Activated CD8-positive, alpha-beta T cell treated with anti-CD3 and anti-CD28 coated beads for 36 hours (primary cell): Measurements from ENCODE around the gene TIAM2. TPM values are rescaled to one million over a fixed set of nuclear protein-coding genes. Genes with fewer than 3 reads are reported as not detected.

ENCODE experiments used
- ATAC-seq: fragments of 200-7000 bp; cut with Tn5 transposase; one replicate; pipeline ENCODE4 v1.10.0; 2021; ENCODE audit warnings: mild to moderate bottlenecking, moderate library complexity
- CTCF ChIA-PET: fragments of 350-600 bp; sonication (Branson Sonifier 250); formaldehyde crosslinking; loops from one replicate; lab custom pipeline; 2021; ENCODE audit warnings: antibody characterized with exemption; lab: Charles Lee
- POLR2A ChIA-PET: fragments of 350-600 bp; sonication (Branson Sonifier 250); formaldehyde crosslinking; loops from one replicate; lab custom pipeline; 2021; ENCODE audit warnings: antibody characterized with exemption; lab: Charles Lee
- DNase-seq: peaks from one replicate; pipeline ENCODE4 v3.0.0-alpha.2; 2020
- H3K27ac Mint-ChIP-seq: one replicate; pipeline ENCODE4 v1.8.0; 2021; ENCODE audit warnings: mild to moderate bottlenecking, mixed read lengths
- H3K27me3 Mint-ChIP-seq: one replicate; pipeline ENCODE4 v1.8.0; 2021; ENCODE audit warnings: mixed read lengths
- H3K36me3 Mint-ChIP-seq: one replicate; pipeline ENCODE4 v1.8.0; 2021; ENCODE audit warnings: low read depth, mixed read lengths
- H3K4me1 Mint-ChIP-seq: one replicate; pipeline ENCODE4 v1.8.0; 2021; ENCODE audit warnings: low read depth, mixed read lengths
- H3K4me3 Mint-ChIP-seq: one replicate; pipeline ENCODE4 v1.8.0; 2021; ENCODE audit warnings: mild to moderate bottlenecking, moderate library complexity, mixed read lengths
- H3K9me3 Mint-ChIP-seq: one replicate; pipeline ENCODE4 v1.8.0; 2021; ENCODE audit warnings: mixed read lengths
- CTCF ChIP-seq: fragments of 200-600 bp; IDR thresholded peaks from one replicate; pipeline ENCODE4 v1.8.0; 2022; ENCODE audit warnings: antibody characterized with exemption, mild to moderate bottlenecking
- intact Hi-C: fragments of 100-400 bp; cut with micrococcal nuclease; formaldehyde crosslinking; loops from one replicate; pipeline ENCODE4 v1.10.0; 2022
- total RNA-seq, 2 experiments: library from RNA; stranded (reverse); gene quantifications; one replicate each; pipeline ENCODE4 v1.2.3, GENCODE V29; 2021

Gene TIAM2
- total RNA-seq, 2 experiments from 2014 or later = 5.6 to 7.1 TPM

DNA sequence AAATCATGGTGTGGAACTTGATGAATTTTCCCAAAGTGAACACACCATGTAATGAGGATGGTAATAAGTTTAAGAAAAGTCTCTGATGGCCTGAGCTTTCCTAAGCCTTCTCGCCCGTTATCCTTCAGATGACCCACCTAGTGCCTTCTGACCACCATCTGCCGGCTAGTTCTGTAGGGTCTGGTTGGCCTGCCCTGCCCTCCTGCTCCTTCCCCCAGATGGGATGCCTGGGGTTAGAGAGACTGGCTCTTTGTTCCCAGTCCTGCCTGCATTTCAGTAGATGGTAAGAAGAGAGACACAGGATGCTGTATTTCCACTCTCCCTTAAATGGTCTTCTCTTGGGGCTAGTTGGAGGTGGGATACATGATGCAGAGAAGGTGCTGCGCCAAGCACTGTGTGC lies 43.0 kb downstream of the TIAM2 start:
- no peaks in the 10 kb centered on the region for H3K36me3 Mint-ChIP-seq
- no peak for TF ChIP-seq CTCF
- peaks cover 6% of the 10 kb centered on the region for H3K27me3 Mint-ChIP-seq
- intact Hi-C loops = no loop called here
- no peaks in the 10 kb centered on the region for H3K4me1 Mint-ChIP-seq
- no peak overlapping the region for H3K4me3 Mint-ChIP-seq
- CTCF ChIA-PET = no interaction called here
- no peaks in the 10 kb centered on the region for H3K9me3 Mint-ChIP-seq
- DNase-seq (no peak), ATAC-seq (no peak)
- no peak overlapping the region for H3K27ac Mint-ChIP-seq
- POLR2A ChIA-PET = no interaction called here

DNA sequence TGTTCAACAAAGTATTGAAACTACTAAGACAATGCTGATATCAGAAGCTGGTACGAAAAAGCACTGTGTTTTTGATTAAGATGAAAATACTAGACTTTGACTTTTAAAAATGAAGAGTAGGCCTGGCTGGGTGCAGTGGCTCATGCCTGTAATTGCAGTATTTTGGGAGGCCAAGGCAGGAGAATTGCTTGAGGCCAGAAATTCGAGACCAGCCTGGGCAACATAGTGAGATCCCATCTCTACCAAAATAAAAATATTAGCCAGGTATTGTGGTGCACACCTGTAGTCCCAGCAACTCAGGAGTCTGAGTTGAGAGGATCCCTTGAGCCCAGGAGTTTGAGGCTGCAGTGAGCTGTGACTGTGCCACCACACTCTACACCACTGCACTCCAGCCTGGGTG lies 43.4 kb downstream of the TIAM2 start:
- peaks cover 6% of the 10 kb centered on the region for H3K27me3 Mint-ChIP-seq
- no peak for ATAC-seq
- ChIA-PET CTCF (no interaction called here), POLR2A (no interaction called here)
- no peaks in the 10 kb centered on the region for H3K9me3 Mint-ChIP-seq
- no peak overlapping the region for H3K4me3 Mint-ChIP-seq
- DNase-seq = no peak
- H3K27ac Mint-ChIP-seq = no peak overlapping the region
- intact Hi-C loops = no loop called here
- no peaks in the 10 kb centered on the region for H3K4me1 Mint-ChIP-seq
- no peaks in the 10 kb centered on the region for H3K36me3 Mint-ChIP-seq
- TF ChIP-seq CTCF = no peak

- TF ChIP-seq CTCF = no peak
- ChIA-PET CTCF (interaction anchor here (1.9 kb wide), 1 partner anchor 112 kb away, joined by 5 read pairs; no protein-coding TSS in a partner anchor), POLR2A (no interaction called here)
- Mint-ChIP-seq H3K4me1 (no peaks in the 10 kb centered on the region), H3K27ac (no peak overlapping the region), H3K4me3 (no peak overlapping the region), H3K36me3 (no peaks in the 10 kb centered on the region), H3K9me3 (no peaks in the 10 kb centered on the region), H3K27me3 (peaks cover 6% of the 10 kb centered on the region)
- DNase-seq = no peak
- no peak for ATAC-seq
- intact Hi-C loops = no loop called here
Measured at GRCh38 chr6:155039618-155040017, 44.5 kb downstream of the TIAM2 start.

GRCh38 chr6:155040154-155040553 lies 45.0 kb downstream of the TIAM2 start:
- Mint-ChIP-seq H3K4me1 (no peaks in the 10 kb centered on the region), H3K36me3 (no peaks in the 10 kb centered on the region), H3K27ac (no peak overlapping the region), H3K27me3 (peaks cover 6% of the 10 kb centered on the region), H3K9me3 (no peaks in the 10 kb centered on the region), H3K4me3 (no peak overlapping the region)
- DNase-seq = no peak
- ChIA-PET CTCF (interaction anchor here (1.9 kb wide), 1 partner anchor 113 kb away, joined by 5 read pairs; no protein-coding TSS in a partner anchor), POLR2A (interaction anchor here (0.7 to 1.2 kb wide), 2 partner anchors 21 to 116 kb away, joined by 3 to 5 read pairs; no protein-coding TSS in a partner anchor)
- no peak for TF ChIP-seq CTCF
- no peak for ATAC-seq
- intact Hi-C loops = no loop called here

DNA sequence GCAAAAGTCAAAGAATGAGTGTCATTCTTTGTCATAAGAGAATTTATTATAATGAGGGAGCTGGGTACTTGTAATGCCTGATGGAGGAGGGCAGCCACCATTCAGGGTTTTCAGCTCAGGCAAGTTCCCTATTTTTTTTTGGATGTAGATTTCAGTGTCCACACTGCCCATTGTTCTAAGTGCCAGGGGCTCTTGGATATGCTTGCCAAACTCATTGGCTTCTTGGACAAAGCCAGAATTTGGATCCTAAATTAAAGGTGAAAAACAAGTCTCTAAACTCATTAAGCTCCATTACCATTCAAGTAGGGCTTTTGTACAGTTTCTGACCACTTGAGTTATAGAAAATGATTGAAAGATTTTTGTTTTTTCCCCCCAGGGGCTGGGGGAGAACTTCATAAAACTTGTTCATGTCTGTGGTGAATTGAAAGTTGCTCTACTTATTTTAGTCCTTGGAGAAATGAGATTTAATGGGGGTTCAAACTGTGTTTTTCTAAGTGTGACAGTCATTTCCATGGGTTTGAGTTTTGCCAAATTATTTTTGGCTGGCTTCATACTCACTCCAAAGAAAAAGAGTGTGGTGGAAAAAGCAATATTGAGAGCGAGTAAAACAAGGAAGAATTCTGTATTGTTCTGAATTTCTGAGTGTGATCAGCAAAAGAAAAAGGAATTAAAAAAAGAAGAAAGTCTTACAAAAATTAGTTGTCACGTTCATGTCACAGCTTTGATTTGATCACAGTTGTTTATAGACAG lies 46.0 kb downstream of the TIAM2 start:
- Mint-ChIP-seq H3K4me1 (no peaks in the 10 kb centered on the region), H3K4me3 (no peak overlapping the region), H3K27ac (no peak overlapping the region), H3K36me3 (no peaks in the 10 kb centered on the region), H3K27me3 (peaks cover 4% of the 10 kb centered on the region), H3K9me3 (no peaks in the 10 kb centered on the region)
- no peak for DNase-seq
- no peak for TF ChIP-seq CTCF
- ATAC-seq = no peak
- intact Hi-C loops = no loop called here
- POLR2A ChIA-PET = interaction anchor here (0.7 to 1.2 kb wide), 2 partner anchors 22 to 116 kb away, joined by 3 to 5 read pairs; no protein-coding TSS in a partner anchor
- CTCF ChIA-PET = interaction anchor here (1.9 kb wide), 1 partner anchor 113 kb away, joined by 5 read pairs; no protein-coding TSS in a partner anchor
